ENCODE measurements around the gene AKAP13.

AKAP13 gene

DNA sequence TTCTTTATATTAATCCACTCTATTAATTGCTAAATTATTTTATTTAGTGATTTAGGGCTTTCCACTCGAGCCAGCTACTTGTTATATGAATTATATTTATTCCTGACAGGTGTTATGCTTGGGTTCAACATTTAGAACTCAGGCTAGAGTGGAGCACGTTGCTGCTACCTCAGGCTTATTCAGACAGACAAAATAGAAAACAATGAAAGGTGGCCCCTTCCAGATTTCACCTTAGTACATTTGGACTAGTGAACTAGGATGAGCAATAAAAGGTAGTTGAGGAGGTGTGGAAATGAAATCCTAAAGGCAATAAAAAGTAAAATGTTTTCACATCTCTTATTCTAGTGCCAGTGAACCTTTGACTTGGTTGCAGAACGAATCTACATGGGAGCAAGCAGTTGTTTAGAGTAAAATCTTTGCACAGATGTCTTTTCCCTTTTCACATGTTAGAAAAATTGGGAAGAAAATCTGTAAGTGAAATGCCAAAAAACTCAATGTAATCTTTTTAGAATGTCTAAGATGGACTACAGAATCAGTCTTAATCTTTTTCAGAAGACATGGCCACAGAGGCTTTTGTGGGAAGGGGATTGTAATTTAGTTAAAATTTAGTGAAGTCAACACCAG lies 63.8 kb downstream of the AKAP13 start:
- DNase-seq (ENCODE audit: low spot score): no peak

DNA sequence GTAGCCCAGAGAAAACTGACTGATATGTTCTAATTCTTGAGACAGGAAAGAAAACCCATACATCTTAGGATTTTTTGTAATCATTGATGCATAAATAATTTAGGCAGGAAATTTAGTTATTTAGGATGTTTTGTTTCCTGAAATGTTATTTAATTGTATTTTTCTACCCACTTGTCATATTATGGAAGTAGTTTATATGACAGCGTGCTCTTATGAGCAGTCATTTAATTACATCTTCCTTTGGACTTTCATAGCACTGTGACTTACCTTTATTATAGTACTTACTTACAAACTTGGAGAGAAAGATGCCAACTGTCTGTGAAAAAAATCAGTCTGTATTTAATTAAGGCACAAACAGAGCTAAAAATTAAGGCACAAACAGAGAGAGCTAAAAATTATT lies 65.0 kb downstream of the AKAP13 start:
- DNase-seq (ENCODE audit: low spot score): no peak

DNA sequence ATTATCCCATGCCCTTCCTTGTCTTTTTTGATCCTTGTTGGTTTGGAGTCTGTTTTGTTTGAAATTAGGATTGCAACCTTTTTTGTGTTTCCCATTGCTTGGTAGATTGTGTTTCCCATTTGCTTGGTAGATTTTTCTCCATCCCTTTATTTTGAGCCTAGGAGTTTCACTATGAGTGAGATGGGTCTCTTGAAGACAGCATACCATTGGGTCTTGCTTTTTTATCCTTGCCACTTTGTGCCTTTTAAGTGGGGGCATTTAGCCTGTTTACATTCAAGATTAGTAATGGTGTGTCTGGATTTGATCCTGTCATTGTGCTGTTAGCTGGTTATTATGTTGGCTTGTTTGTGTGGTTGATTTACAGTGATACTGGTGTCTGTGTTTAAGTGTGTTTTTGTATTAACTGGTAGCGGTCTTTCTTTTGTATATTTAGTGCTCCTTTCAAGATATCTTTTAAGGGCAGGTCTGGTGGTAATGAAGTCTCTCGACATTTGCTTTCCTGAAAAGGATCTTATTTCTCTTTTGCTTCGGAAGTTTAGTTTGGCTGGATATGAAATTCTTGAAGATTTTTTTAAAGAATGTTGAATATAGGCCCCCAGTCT lies 70.8 kb downstream of the AKAP13 start:
- no peak for DNase-seq (ENCODE audit: low spot score)

DNA sequence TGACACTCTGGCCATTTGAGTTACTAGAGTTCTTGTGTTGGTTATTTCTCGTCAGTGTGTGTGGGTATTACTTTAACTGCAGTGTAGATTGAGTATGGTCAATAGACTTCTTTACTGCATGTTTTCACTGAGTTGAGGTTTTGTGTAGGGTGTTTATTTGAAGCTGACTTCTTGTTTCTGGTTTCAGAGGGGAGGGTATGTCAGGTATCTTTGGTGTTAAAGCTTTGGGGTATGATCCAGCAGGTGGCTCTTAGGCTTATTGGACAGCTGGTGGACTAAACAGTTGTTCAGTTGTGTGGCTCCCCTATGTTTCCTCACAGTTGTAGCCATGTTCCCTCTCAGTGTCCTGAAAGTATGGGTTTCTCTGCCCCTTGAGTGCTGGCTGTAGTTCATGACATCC lies 72.0 kb downstream of the AKAP13 start:
- DNase-seq (ENCODE audit: low spot score): no peak

DNA sequence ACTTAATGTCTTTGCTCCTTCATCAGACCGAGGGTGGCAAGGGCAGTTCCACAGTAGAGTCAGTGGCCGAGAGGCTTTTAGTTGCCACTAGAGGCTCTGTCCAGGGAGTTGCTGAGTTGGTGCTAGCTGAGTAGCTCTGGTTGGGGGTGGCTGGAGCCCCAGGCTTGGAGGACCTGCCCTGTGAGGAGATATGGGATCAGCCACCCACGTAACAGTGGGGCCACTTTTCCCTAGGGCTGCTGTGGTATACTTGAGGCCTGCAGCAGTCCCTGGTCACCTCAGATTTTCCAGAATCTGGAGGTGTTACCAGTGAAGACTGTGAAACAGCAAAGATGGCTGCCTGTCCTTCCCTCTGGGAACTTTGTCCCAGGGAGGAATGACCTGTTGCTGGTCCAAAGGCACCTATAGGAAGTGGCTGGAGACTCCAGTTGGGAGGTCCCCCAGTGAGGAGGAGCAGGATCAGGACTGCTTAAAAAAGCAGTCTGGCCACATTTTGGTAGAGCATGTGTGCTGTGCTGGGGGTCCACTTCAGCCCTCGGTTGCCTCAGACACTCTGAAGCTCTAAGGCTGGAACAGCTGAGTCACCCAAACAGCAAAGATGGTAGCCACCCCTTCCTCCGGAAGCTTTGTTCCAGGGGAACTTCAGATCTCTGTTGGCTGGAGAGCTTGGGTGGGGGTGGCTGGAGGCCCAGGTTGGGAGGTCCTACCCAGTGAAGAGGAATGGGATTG lies 72.9 kb downstream of the AKAP13 start:
- no peak for DNase-seq (ENCODE audit: low spot score)

DNA sequence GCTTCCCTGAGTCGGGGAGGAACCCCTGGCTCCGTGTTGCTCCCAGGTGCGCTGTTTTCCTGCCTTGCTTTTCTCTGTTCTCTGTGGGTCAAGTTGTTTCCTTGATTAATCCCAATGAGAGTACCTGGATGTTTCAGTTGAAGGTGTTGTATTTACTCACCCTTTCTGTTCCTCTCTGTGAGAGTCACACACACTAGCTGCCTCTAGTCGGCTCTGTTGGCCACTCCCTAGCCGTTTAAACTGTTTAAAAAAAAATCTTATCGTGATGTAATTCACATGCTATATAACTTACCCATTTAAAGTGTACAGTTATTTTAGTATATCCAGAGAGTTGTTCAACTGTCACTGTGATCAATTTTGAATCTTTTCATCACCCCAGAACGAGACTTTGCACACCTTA lies 74.0 kb downstream of the AKAP13 start:
- DNase-seq (ENCODE audit: low spot score): no peak

DNA sequence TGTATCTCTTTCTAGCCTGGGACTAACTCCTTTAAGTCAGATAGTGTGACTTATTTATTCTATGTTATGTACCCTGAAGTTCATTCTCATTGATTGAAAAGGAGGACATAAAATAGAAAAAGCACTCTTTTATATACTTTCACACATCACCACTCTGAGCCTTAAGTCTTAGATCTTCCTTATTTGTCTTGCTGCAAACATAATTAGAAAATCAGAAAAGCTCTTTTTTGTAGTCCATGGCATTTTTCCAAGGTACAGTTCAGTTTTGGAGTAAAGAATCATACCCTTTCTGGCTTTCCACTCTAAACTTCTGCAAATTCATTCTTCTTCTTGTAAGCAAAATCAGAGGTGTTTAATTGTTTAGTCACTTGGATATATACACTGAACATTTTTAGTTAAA lies 75.5 kb downstream of the AKAP13 start:
- no peak for DNase-seq (ENCODE audit: low spot score)

DNA sequence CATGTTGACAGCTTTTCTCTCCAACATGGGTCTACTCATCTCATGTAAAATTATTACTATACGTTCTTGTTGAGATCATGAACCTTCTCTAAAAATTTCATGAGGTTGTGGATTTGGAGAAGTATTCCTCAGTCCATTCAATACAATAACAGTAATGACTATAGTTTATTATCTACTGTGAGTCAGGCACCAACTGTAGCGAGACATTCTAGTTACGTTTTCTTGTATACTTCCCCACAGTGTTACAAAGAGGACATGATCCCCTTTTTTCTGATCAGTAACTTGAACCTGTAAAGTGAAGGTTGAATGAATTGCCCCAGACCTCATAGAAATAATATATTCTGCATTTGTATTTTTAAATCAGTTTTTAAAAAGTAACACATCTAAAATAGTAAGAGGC lies 76.4 kb downstream of the AKAP13 start:
- no peak for DNase-seq (ENCODE audit: low spot score)

DNA sequence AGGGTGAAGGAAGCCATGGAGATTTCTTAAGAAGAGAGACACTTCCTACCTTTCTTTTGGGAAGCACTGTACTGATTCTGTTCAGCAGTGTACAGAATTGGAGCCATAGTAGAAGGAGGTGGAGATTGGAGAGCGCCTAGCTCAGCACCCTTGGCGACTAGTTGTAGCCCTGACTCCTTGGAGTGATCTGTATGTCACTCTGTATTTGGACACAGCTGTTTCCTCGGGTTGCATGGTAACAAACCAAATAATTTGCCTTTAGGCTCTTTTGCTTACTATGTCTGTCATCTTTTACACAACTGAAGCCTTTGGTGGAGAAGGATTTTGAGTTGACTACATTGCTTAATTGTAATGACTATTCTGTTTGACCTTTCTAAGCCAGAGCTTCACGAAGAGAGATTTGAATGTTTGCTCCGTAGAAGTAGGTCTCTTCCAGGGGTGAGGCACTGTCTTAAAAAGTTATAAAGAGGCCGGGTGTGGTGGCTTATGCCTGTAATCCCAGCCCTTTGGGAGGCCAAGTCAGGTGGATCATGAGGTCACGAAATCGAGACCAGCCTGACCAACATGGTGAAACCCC lies 77.1 kb downstream of the AKAP13 start:
- no peak for DNase-seq (ENCODE audit: low spot score)

DNA sequence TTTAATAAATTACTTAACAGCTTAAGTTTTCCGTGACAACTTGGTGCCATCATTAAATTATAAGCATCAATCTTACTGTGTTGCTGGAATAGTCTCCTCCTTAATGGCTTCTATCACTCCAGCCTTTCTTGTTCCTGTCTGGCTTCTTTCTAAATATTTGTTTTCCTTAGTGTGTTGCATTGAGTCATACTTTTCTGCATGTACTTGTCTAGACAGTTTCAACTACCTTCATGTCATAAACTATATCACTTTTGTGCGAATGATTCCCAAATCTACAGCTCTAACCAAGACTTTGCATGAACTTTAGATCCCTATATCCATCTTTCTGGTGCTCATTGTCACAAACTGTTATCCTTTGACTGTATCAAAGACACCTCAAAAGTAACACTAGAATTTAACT lies 78.4 kb downstream of the AKAP13 start:
- no peak for DNase-seq (ENCODE audit: low spot score)

DNA sequence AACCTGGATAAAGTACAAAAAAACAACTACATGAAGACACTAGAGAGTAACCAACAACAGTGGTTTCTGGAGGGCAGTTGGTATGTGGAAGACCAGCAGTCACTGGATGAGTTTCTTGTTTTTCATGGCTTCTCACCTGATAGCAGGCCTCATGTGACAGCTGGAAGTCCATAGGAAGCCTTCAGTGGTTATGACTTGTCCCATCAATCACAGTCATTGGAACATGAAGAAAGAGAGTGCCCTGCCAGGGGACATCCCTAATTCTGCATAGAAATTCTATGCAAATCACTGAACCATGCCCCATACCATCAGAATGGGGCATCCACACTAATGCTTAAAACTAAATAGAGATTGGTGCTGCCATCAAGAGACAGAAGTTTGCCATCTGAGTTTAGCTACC lies 81.6 kb downstream of the AKAP13 start:
- no peak for DNase-seq (ENCODE audit: low spot score)

DNA sequence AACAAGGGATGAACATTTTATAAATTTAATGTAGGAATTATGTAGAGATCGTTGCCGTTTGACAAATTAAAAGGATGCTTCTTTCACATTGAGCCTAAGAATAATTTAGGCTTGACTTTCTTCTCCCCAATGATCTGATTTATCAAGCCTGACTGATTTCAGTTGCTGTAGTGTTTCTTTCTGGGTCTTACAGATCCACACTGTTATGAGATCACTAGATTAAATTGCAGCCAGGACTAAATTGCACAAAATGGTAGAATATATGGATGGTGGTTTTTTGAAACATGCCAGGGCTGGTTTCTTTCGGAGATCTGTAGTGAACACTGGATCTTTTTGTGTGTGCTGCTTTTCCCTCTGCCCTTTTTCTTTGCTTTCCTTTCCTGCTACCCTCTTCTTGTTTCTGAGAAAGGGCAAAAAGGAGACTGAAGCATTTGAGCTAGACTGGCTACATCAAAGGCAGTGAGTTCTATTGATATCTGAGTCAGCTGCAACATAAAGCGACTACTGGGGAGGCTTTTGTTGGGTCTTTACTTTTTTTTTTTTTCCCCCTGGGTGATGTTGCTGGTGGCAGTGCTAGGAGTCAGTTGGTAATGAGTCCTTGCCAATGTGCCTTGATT lies 83.0 kb downstream of the AKAP13 start:
- DNase-seq (ENCODE audit: low spot score): no peak

DNA sequence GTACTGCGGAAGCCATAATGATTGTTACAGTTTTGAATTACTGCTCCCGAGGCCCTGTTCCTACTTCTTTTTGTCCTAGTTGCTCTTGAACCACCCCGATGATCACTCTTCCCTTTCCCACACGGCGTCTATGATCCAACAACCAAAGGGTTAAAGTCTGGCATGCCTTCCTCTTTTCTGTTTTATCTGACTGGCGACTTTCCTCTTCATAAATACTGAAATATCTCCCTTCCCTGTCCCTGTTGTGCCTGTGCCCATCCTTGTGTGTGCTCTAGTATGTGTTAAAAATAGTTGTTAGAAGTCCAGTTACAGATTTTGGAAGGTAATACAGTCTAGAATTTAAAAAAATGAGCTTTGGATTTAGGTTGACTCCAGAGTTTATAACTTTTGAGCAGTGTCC lies 83.6 kb downstream of the AKAP13 start:
- no peak for DNase-seq (ENCODE audit: low spot score)

DNA sequence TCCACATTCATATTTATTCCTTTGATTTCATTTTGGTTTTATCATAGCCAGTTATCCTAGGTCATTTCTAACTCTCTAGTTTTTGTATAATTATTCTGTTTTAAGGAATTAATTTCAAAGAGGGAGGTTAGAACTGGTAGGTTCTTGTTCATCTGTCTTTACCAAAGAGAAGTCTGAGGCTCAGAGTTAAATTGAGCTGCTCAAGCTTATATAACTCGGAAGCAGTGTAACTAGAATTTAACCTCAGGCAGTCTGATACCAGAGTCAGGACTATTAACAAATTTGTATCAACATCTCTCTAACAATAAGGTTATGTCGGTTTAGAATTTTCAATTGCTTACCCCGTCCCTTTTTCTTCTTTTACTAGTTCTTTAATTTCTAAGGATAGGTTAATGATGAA lies 84.1 kb downstream of the AKAP13 start:
- no peak for DNase-seq (ENCODE audit: low spot score)

DNA sequence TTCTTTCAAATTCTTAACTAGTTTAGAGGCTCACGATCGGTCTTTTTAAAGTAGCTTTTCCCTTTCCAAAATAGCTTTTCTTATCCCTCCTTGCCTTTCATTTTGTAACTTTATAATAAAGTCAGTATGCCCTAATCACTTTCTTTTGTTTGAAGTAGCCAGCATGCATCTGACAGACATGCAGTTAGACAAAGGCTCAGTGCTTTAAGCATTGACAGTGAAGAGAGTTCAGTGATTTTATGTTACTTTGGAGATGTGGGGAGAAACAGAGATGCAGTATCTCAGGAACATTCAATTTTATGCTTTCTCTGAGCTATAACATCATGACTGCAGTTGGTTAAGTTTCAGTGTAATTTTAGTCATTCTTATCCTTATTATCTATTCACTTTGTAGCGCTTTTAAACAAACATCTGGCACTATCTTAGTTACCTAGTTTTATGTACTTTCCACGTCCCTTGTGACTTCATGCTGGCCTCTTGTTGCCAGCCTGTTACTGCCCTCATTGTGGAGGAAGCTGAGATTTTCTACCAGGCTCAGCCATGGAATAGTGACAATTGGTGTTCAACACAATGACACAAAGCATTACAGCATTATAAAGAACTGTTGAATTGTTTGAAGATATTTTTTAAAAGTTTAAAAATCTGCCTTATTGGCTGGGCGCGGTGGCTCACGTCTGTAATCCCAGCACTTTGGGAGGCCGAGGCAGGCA lies 90.3 kb downstream of the AKAP13 start:
- no peak for DNase-seq (ENCODE audit: low spot score)

DNA sequence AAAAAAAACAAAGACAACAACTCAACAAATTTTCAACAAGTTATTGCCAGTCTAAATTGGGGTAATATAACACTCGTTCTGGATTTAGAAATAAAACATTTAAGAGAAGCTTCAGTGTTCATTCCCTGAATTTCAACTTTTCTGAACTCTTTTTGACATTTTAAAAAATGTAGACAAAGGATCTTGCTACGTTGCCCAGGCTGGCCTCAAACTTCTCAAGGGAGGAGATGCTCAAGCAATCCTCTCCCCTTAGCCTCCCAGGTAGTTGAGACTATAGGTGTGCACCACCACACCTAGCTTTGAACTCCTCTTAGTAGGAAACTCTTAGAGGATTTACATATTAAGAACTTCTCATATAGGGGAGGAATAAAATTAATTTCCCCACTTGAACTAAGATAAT lies 91.9 kb downstream of the AKAP13 start:
- no peak for DNase-seq (ENCODE audit: low spot score)

DNA sequence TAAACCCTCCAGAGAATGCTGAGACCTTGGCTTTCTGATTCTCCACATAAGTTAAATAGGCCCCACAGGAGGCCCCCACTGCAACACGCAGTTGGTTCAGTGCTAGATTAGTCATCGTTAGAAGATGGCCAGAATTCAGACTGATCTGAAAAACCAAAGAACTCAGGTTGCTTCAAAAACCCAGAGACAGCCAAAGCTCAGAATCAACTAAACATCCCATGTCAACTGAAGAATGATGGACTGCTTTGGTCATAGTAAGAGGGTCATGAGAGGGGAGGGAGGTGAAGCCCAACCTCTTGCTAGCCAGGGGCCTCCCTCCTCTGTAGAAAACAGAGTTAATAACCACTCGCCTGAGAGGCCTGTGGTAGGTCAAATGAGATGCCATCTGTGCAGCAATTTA lies 93.1 kb downstream of the AKAP13 start:
- DNase-seq (ENCODE audit: low spot score): no peak

DNA sequence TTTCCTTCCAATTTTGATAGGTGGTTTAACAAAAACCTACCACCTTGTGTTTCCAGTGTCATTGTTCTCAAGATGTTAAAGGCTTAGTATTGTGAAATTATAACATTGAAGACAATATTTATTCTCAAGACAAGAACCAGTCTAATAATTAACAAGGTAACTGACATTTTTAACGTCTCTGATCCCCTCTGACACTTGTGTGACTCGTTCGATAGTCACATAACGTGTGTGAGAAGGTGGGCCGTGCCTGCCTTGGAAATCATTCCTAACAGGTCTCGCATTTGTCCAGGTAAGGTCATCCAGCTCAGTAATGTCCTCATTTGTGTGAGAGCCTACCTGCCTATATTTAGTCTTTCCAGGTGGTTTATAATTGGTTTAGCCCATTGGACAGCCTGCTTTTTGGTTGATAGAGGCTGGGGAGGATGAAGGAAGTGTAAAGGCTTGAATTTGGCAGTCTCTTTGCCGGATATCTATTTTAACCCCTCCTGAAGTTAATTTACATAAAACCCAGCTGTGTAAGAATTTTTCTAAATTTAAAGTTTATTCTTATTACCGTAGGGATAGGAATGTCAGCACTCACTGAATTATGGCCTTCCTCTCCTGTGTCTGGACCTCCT lies 94.4 kb downstream of the AKAP13 start:
- DNase-seq (ENCODE audit: low spot score): no peak

DNA sequence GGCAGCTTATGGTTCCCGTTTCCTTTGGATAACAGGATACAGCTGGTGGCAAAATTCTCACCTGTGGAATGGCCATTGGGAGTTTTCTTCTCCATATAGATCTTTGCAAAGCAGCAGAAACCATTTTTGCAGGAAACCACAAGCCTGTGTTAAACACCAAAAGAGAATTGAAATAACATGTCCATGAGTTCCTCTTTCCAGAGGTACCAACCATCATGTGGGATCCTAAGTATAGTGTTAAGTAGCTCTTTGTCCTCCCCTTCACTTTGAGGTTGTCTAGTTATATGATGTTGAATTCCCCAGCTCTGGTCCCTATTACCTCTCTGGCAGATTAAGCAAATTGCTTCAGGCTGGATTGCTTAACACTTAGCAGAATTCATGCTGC lies 94.9 kb downstream of the AKAP13 start:
- DNase-seq (ENCODE audit: low spot score): no peak

DNA sequence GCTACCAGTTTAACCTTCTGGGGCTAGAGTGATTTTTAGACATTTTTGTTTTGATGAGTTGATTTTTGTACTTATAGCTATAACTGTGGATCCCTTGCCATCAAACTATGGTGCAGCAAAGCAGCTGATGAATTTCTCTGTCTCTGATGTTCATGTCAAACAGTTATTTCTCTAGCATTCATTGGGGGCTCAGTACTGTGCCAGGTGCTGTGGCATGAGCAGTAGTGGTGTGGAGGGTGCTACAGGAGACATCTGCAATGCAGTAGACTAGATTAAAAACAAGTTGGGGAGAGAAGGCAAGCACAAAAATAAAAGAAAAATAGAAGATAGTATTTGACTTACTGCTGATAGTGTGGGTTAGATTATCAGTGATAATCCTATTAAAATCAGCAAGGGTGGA lies 95.3 kb downstream of the AKAP13 start:
- DNase-seq (ENCODE audit: low spot score): no peak

DNA sequence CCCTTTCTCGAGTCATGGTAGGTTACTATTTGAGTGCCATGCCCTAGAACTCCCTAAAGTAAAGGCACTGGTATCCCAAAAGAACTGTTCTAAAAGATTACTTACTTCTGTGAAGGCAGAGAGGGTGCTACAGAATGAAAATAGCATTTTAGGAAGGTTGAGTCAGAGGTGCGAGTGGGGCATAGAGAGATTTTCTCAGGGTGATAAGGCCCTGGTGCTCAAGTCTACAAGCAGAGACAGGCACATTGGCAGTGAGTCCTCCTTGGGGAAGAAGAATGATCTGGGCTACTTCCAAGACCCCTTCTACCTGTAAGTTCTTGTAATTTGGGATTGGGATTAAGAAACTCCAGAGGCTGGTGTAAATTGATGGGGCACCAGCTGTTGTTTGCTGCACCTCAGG lies 96.7 kb downstream of the AKAP13 start:
- no peak for DNase-seq (ENCODE audit: low spot score)

DNA sequence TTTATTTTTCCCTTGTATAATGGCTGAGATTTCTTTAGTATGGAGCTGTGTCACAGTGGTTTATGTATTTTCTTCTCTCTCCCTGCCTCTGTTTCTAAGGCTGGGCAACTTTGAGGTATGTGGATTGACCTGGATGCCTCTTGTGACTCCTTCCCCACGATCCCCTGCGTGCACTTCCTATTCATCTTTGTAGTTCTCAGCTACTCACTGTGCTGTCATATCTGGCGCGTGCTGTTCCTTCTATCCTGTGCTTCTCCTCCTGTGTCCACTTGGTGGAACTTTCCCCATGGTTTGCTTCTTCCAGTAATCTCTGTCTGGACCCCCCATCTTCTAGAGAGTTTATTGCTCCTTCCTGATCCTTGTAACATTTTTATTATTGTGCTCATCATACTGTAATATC lies 97.3 kb downstream of the AKAP13 start:
- DNase-seq (ENCODE audit: low spot score): no peak

All from HuH-7 (cell line).